ENCODE data around the gene AQP2.
A peak's percentile ranks its signal among the peaks of the same experiment; 100 is the strongest.

Gene AQP2

GRCh38 chr12:49957570-49957967 lies 7.0 kb downstream of the AQP2 start:
- no peak for DNase-seq

DNA sequence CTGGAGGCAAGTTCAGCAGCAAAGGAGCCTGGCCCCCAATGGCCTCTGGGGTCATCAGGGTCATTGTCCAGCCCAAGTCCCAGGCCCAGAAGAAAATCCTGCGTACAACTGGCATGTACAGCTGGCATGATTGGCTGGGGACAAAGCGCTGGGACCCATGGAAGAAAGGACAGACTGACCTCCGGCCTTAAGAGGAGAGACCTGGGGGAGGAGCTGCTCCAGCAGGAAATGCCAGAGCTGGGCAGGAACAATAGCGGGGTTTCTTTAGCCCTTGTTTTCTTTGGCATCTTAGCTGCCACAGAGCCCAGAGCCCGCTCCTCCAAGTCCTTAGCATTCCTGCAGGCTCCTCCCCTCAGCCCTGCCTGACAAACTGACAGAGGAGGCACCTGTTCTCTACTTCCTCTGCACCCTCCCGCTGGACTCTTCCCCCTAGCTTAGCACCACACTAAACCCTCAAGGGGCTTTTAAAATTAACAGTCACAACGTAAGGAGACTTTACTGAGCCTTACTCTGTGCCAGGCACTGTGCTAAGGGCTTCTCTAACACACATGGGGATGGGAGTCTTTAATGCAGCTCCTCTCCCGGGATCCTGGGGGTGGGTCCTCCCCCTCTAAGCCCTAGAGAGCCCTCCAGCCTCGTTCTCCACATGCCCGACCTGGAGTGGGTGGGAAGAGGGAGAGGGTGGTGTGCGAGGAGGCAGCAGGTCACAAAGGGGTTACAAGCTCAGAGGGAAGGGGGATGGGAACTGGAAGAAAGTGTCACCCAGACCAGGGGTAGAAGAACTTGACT lies 9.3 kb downstream of the AQP2 start:
- DNase-seq: no peak

GRCh38 chr12:49960474-49961110 lies 10.1 kb downstream of the AQP2 start:
- DNase-seq: no peak

- no peak for DNase-seq
Observed at GRCh38 chr12:49961111-49961922, 10.8 kb downstream of the AQP2 start, which contains the start of gene AQP5. TSS of gene AQP5 (plus strand) at chr12:49961872. CDS start at chr12:49962018, 146 bp downstream.

GRCh38 chr12:49961993-49962764 lies 11.6 kb downstream of the AQP2 start:
- DNase-seq: no peak

GRCh38 chr12:49962861-49963765 lies 12.6 kb downstream of the AQP2 start:
- DNase-seq: no peak

DNA sequence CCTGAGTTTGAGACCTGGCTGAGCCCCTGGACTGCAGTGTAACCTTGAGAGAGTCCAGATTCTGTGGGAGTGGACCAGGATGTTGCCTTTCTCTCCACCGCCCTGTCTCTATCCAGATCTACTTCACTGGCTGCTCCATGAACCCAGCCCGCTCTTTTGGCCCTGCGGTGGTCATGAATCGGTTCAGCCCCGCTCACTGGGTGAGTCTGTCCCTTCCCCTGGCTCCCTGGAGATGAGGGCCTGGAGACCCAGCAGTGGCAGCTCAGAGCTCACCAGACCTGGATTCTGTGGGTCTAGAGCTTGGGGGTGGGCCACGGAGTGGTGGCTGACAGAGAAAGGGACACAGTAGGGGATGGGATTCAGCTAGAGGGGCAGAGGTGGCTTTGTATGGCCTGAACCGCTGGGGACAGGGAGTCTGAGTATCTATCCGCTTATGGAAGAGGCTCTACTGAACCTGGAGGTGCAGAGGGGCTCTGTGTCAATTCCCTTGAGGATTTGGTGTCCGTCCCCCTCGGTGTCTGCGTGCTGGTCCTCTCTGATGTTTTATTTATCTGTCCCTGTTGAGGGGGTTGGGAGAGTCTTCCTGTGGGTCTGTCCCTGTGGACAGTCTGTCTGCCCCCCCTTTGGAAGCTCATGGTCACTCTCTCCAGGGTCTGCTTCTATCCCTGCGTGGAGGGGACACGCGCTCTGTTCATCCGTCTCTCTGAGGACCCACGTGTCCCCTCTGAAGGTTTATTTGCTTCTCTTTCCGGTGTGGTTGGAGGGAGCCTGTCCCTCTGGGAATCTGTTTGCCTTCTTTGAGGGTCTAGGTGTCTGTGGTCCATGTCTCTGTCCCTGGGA lies 13.7 kb downstream of the AQP2 start:
- DNase-seq: no peak

DNA sequence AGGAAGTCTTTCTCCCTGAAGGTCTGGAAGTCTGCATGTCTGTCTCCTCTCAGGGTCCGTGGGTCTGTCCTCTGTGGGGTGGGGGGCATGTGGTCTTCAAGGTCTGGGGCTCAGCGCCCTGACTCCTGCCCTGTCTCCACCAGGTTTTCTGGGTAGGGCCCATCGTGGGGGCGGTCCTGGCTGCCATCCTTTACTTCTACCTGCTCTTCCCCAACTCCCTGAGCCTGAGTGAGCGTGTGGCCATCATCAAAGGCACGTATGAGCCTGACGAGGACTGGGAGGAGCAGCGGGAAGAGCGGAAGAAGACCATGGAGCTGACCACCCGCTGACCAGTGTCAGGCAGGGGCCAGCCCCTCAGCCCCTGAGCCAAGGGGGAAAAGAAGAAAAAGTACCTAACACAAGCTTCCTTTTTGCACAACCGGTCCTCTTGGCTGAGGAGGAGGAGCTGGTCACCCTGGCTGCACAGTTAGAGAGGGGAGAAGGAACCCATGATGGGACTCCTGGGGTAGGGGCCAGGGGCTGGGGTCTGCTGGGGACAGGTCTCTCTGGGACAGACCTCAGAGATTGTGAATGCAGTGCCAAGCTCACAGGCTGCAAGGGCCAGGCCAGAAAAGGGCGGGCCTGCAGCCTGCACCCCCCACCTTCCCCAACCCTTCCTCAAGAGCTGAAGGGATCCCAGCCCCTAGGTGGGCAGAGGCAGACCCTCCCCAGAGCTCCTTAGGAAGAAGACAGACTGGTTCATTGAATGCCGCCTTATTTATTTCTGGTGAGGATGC lies 14.5 kb downstream of the AQP2 start:
- no peak for DNase-seq

GRCh38 chr12:49965836-49966235 lies 15.3 kb downstream of the AQP2 start:
- no peak for DNase-seq

- no peak for DNase-seq
Observed at GRCh38 chr12:49966511-49967041, 16.0 kb downstream of the AQP2 start.

DNA sequence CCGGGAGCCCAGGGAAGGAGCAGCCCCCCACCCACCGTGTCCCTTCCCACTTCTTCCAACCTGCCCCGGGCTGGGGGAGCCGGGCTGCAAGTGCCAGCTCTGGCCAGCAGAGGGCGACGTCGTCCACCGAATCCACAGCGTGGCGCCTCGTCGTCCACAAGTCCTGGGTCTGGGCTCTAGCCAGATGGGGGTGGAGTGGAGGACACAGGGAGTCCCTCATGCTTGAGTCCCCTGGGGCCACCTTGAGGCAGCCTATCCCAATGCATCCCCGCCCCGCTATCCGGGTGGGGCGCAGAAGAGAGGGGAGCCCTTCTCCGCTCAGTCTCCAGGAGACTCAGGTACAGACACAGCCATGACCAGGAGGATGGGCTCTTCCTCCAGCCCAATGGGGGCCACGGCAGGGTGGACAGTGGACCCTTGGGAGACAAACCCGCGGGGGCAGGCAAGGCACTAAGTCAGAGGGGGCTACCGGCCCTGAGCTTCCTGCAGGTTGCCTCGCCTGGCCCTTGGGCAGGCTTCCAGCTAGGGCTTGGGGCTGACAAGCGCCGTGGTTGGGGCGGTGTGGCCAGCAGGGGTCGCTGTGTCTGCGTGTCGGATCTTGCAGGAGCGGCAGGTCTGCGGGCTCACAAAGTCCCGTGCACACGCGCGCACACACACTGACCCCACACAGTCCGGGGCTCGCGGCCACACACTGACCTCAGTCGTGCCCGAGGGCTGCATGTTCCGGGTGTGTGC lies 16.7 kb downstream of the AQP2 start:
- DNase-seq: peak; percentile 43

- DNase-seq: no peak
Observed at GRCh38 chr12:49967777-49968250, 17.3 kb downstream of the AQP2 start.

DNA sequence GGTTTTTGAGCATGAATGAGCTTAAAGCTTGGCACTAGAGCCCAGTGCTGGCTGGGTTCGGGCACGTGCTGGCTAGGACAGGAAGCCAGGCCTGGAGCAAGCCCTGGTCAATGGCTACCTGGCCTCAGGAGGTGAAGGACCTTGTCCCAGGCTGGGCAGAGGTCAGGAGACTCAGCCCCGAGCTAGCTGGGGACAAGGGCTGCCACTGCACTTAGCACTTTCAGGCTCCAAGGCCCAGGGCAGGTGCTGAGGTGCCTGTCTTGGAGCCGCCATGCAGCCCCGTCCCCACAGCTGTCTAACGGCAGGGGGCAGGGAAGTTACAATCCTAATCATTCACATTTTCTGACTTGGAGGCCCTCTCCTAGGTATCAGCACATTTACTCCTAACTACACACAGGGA lies 17.9 kb downstream of the AQP2 start:
- DNase-seq: no peak

DNA sequence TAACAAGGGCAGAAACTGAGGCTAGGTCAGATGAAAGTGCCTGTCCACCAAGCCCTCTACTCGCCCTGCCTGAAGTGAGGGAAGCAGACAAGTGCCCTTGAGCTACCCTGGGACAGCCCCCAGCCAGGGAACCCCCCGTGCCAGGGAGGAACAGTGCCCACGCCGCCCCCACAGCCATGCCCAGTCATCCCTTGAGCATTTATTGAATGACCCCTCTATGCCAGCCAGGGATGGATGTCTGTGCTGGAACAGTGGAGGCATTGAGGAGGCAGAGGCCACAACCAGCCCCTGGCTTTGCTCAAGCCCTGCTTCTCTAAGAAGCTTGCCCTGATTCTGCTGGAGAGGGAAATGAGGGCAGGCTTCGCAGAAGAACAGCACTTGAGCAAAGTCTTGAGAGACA lies 18.5 kb downstream of the AQP2 start:
- no peak for DNase-seq

DNA sequence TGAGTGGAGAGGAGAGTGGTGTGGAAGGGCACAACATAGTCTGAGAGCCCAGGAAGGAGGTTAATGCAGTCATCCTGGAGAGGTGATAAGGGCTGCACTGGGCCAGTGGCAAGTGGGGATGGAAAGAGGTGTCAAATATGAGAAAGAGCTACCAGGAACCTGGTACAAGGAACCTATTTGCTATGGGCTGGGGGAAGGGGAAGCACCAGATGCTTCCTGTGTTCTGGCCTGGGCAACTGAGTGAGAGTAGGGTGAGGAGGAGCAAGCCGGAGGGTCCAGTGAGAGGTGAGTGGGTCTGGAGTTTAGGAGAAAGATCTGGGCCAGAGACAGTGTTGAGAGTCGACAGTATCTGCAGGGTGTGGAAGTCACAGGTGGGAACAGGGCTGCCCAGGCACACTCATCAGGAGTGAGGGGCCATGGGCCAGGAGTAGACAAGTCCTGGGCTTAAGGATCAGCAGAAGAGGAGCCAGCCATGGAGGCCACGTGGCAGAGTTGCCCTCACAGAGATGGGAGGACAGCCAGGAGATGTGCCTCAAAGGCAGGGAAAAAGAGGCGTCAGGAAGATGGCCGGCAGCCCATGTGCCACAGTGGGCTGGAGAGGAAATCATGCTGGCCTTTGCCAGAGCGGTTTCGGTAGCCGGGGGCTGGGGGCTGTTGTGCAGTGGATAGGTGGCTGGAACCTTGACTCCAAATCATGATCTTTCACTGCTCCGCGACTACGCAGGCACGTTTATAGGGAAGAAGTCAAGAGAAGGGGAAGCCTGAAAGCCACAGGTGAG lies 19.3 kb downstream of the AQP2 start:
- DNase-seq: no peak

DNA sequence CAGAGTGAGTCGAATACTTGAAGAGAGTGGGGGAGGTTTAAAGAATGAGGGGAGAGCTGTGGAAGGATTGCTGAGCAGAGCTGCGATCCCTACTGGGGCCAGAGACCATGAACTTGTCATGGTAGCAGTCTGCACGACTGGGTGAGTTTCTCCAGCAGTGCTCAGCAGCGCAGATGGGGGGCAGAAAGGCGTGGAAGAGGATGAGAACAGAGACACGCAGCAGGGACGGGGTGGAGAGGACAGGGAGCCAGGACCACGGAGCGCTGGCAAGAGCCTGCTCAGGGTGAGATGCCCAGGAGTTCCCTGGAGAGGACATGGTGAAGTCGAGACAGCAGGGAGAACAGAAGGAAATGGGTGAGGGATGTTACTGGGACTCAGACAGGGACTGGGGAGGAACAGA lies 20.1 kb downstream of the AQP2 start:
- no peak for DNase-seq

- no peak for DNase-seq
Observed at GRCh38 chr12:49971141-49971540, 20.6 kb downstream of the AQP2 start.

DNA sequence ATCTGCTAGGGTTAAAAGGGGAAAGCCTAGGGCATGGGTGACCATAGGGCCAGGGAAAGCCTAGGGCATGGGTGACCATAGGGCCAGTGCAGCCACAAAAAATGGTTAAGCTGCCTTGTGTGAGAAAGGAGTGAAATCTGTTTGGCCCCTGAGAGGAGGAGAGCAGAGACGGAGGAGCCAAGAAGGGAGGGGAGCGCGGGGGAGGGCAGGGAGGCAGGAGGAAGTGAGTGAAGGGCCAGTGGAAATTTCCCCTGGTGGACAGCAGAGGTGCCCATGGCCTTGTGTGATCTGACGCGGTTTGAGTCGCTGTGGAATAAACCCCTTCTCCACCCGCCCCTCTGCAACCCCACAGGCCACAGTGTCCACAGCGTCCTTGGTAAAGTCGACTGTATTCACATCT lies 21.6 kb downstream of the AQP2 start:
- DNase-seq: no peak

All from GOT3 (cell line).